K562 (cell line): ENCODE data around the gene PYDC1. TPM values are rescaled to one million over a fixed set of nuclear protein-coding genes. Genes with fewer than 3 reads are reported as not detected.

Experiments
- ETV6 ChIP-seq, 3 experiments: fragments of 150-350 bp in 1 of 3; sonication (generic) in 1 of 3; formaldehyde crosslinking in 1 of 3; IDR thresholded peaks; 2 replicates each; pipeline versions ENCODE4 v1.6.1 to v1.8.0; 2014 to 2022; ENCODE audit warnings: borderline replicate concordance in 2 of 3, low read depth in 2 of 3, antibody characterized with exemption in 1 of 3, low read length in 1 of 3, mild to moderate bottlenecking in 1 of 3, missing genetic modification reagents in 1 of 3
- FOXJ2 ChIP-seq: fragments of 200-800 bp; sonication (Bioruptor generic); IDR thresholded peaks from 2 replicates; pipeline ENCODE4 v1.6.1; 2016; ENCODE audit warnings: missing genetic modification characterization, missing compliant biosample characterization
- HDAC8 ChIP-seq: fragments of 450-650 bp; IDR thresholded peaks from 2 replicates; pipeline ENCODE4 v1.6.1; 2016; ENCODE audit warnings: mild to moderate bottlenecking, missing genetic modification characterization, moderate library complexity, missing compliant biosample characterization
- ID3 ChIP-seq, 2 experiments: fragments of 250-450 bp in 1 of 2; fragments of 450-650 bp in 1 of 2; sonication (Bioruptor Pico) in 1 of 2; IDR thresholded peaks; 2 replicates each; pipeline versions ENCODE4 v1.6.1 to v1.8.0; 2016 to 2021; ENCODE audit warnings: mild to moderate bottlenecking in 2 of 2, moderate library complexity in 2 of 2, missing compliant biosample characterization in 1 of 2, missing genetic modification characterization in 1 of 2
- NELFE ChIP-seq: IDR thresholded peaks from 2 replicates; pipeline ENCODE4 v1.6.1; 2011; ENCODE audit warnings: mild to moderate bottlenecking; ENCODE audit not compliant: insufficient read depth, insufficient read length
- POLR2G ChIP-seq: fragments of 200-400 bp; formaldehyde crosslinking; IDR thresholded peaks from 2 replicates; pipeline ENCODE4 v1.6.1; 2017; ENCODE audit warnings: low read depth, mild to moderate bottlenecking, antibody characterized with exemption, low read length, moderate library complexity
- PTRF ChIP-seq: fragments of 450-650 bp; IDR thresholded peaks from 2 replicates; pipeline ENCODE4 v1.6.1; 2016; ENCODE audit warnings: mild to moderate bottlenecking, missing genetic modification characterization, missing compliant biosample characterization
- SAP30 ChIP-seq: fragments of 200-600 bp; sonication (generic); IDR thresholded peaks from 2 replicates; pipeline ENCODE4 v1.6.1; 2012; ENCODE audit warnings: borderline replicate concordance, low read depth, mild to moderate bottlenecking, moderate library complexity, low read length, control low read depth, inconsistent platforms; ENCODE audit not compliant: insufficient read depth, poor library complexity, severe bottlenecking
- TAF1 ChIP-seq: IDR thresholded peaks from 2 replicates; pipeline ENCODE4 v1.6.1; 2011; ENCODE audit warnings: mild to moderate bottlenecking, low read length, moderate library complexity; ENCODE audit not compliant: insufficient read depth, control insufficient read depth, severe bottlenecking; ENCODE audit errors: extremely low read depth
- ZMIZ1 ChIP-seq, 2 experiments: fragments of 150-350 bp in 1 of 2; IDR thresholded peaks; 2 replicates each; pipeline ENCODE4 v1.6.1; 2012 to 2016; ENCODE audit warnings: low read depth in 2 of 2, low read length in 2 of 2, mild to moderate bottlenecking in 1 of 2, moderate library complexity in 1 of 2
- ZNF143 ChIP-seq: sonication (generic); formaldehyde crosslinking; IDR thresholded peaks from 2 replicates; pipeline ENCODE4 v1.9.0; 2022; ENCODE audit warnings: mild to moderate bottlenecking, missing genetic modification reagents
- ZNF239 ChIP-seq: fragments of 250-450 bp; sonication (Bioruptor Pico); IDR thresholded peaks from 2 replicates; pipeline ENCODE4 v1.4.0; 2020; ENCODE audit warnings: mild to moderate bottlenecking
- ZNF551 ChIP-seq: fragments of 250-450 bp; sonication (Bioruptor Pico); IDR thresholded peaks from 2 replicates; pipeline ENCODE4 v1.5.0; 2021; ENCODE audit warnings: mild to moderate bottlenecking, moderate library complexity
- ZNF589 ChIP-seq: fragments of 200-800 bp; sonication (Bioruptor generic); IDR thresholded peaks from 2 replicates; pipeline ENCODE4 v1.6.1; 2016; ENCODE audit warnings: low read depth, missing genetic modification characterization, missing compliant biosample characterization
- polyA plus RNA-seq, 8 experiments: library from polyadenylated mRNA; depleted of rRNA in 4 of 8; stranded (reverse) in 5 of 8; unstranded in 3 of 8; fragments of >200 nt; fragmentation: Nextera tagmentation in 2 of 8; fragmentation: Illumina TruSeq in 1 of 8; extraction: Ambion mirVana in 2 of 8; extraction: Trizol in 1 of 8; gene quantifications; 2 replicates each; pipeline versions ENCODE4 v1.2.1 to v1.2.3, GENCODE V29; 2011 to 2014; ENCODE audit warnings: inconsistent platforms in 1 of 8, missing spikeins in 1 of 8
- total RNA-seq, 7 experiments: library from RNA; depleted of rRNA in 6 of 7; stranded (reverse); fragments of >200 nt in 6 of 7; fragmentation: Illumina TruSeq in 2 of 7; extraction: Trizol in 2 of 7; gene quantifications; 2 replicates each; pipeline versions ENCODE4 v1.2.1 to v1.2.3, GENCODE V29; 2011 to 2021; ENCODE audit warnings: low replicate concordance in 1 of 7

PYDC1 gene
- total and polyA plus RNA-seq, 9 of the 15 experiments (the other 6 are each of a cell fraction or from before 2014, with no cell fraction given) = not detected

GRCh38 chr16:31201582-31202413 lies 15.1 kb downstream of the PYDC1 start (continued):
- TF ChIP-seq TAF1 = no peak
- TF ChIP-seq FOXJ2 = no peak
- TF ChIP-seq ZMIZ1 (IDR thresholded peaks at IDR 0.05; ENCODE audit: low read depth in 2 of 2, low read length in 2 of 2) = no peak
- peak; percentile 63 for TF ChIP-seq POLR2G
- no peak for TF ChIP-seq ID3 (CRISPR knock-in tag; IDR thresholded peaks at IDR 0.05)
- TF ChIP-seq ID3 (tag; IDR thresholded peaks at IDR 0.05) = no peak
- no peak for TF ChIP-seq ZNF589 (CRISPR knock-in tag)
- no peak for TF ChIP-seq HDAC8
- TF ChIP-seq ETV6 (IDR thresholded peaks at IDR 0.05; ENCODE audit: borderline replicate concordance in 1 of 2, low read depth in 2 of 2, low read length in 1 of 2) = no peak
- peak; percentile 17; the same call in 1 of the 2 replicates for TF ChIP-seq ETV6 (CRISPR knock-in tag; IDR thresholded peaks at IDR 0.05; ENCODE audit: borderline replicate concordance)
- no peak for TF ChIP-seq PTRF
- TF ChIP-seq ZNF551 (CRISPR knock-in tag) = no peak
- TF ChIP-seq NELFE = no peak
- TF ChIP-seq SAP30 = peak; percentile 24
- TF ChIP-seq ZNF239 = no peak
- TF ChIP-seq ZNF143 (CRISPR knock-in tag) = 0 out of 2 replicates have a peak, but pooled peaks have one; percentile 16
